Skeletal muscle tissue (tissue), 5 donors: ENCODE results near the gene LCE2D. TPM values are rescaled to one million over a fixed set of nuclear protein-coding genes. Genes with fewer than 3 reads are reported as not detected.
"Not testable (repeated sequence)": the region's sequence is repeated elsewhere in the genome, so short reads cannot be mapped to it uniquely, and the experiment has no call there.

Source experiments
- H3K27ac ChIP-seq: one replicate; pipeline ENCODE4 v1.7.0; 2013; ENCODE audit warnings: mild to moderate bottlenecking, low read depth, low read length, inconsistent platforms
- H3K27me3 ChIP-seq, 3 donors: one replicate each; pipeline ENCODE4 v1.7.0; 2013; ENCODE audit warnings: low read length in 3 of 3; ENCODE audit not compliant: control insufficient read depth in 3 of 3, insufficient read depth in 3 of 3
- H3K36me3 ChIP-seq, 3 donors: one replicate each; pipeline ENCODE4 v1.7.0; 2013; ENCODE audit warnings: low read length in 3 of 3; ENCODE audit not compliant: control insufficient read depth in 3 of 3, insufficient read depth in 3 of 3
- H3K4me1 ChIP-seq, 3 donors: one replicate each; pipeline ENCODE4 v1.7.0; 2013; ENCODE audit warnings: low read length in 3 of 3, mild to moderate bottlenecking in 3 of 3; ENCODE audit not compliant: control insufficient read depth in 3 of 3, insufficient read depth in 3 of 3
- H3K4me3 ChIP-seq, 3 donors: one replicate each; pipeline ENCODE4 v1.7.0; 2013; ENCODE audit warnings: low read length in 3 of 3
- H3K9ac ChIP-seq, 3 donors: one replicate each; pipeline ENCODE4 v1.7.0; 2013; ENCODE audit warnings: low read length in 3 of 3, mild to moderate bottlenecking in 3 of 3, moderate library complexity in 2 of 3, low read depth in 1 of 3
- H3K9me3 ChIP-seq, 3 donors: one replicate each; pipeline ENCODE4 v1.7.0; 2013; ENCODE audit warnings: low read length in 3 of 3; ENCODE audit not compliant: control insufficient read depth in 3 of 3
- small RNA-seq: library from RNA; depleted of rRNA; stranded (forward); fragments of <200 nt; gene quantifications from one replicate; pipeline ENCODE3, GENCODE V24; 2014
- total RNA-seq: library from RNA; depleted of rRNA; stranded (reverse); fragments of >200 nt; gene quantifications from one replicate; pipeline ENCODE4 v1.2.3, GENCODE V29; 2014
- donor health status: Osteomylitis.

LCE2D gene
- total RNA-seq, 1 donor from 2014 or later, result not detected

DNA sequence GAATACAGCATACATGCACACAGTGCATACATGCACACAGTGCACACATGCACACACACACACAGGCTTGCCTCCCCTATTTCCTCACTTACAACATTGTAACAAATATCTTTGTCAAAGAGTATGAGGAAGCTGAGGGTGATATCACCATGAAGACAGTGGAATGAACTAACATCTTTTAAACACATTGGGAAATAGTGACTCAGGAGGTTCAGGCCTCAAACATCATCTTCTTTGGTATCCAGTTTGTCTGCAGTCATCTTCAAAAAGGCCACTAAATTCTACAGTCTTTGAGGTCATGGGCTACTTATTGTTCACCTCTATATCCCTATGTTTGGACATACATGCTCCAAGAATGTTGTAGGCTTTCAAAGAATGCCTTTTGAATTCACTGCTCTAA, 20.7 kb downstream of the LCE2D start:
- no peaks in the 10 kb centered on the region for H3K36me3 ChIP-seq
- H3K27me3 ChIP-seq, result no peaks in the 10 kb centered on the region
- no peak overlapping the region for H3K27ac ChIP-seq
- H3K4me3 ChIP-seq, result no peak overlapping the region
- no peaks in the 10 kb centered on the region for H3K9me3 ChIP-seq
- no peaks in the 10 kb centered on the region for H3K4me1 ChIP-seq
- no peak overlapping the region for H3K9ac ChIP-seq

DNA sequence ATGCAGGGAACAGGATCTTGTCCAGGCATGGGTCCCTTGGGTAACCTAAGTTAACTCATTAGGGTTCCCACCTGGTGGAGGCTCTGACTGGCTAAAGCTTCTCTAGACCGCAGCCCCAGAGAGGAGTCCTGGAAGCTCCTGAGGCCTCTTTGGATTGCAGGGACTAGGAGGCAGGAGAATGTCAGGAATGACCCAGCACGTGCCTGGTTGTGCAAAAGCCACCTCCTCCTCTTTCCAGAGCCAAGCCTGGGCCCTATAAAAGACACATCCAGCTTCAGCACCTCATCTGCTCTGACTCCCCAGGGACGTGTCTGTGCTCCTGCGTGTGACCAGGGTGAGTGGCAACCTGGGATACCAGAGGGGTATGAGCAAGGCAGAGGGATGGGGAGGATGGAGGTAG, 22.6 kb downstream of the LCE2D start, which contains the start of gene LCE2B:
LCE2B (plus strand) TSS at position 301 of the 400 bp plus-strand sequence. CDS start 721 bp downstream, outside the sequence.
- not testable (repeated sequence) for H3K27me3 ChIP-seq, H3K36me3 ChIP-seq, H3K4me1 ChIP-seq, H3K9ac ChIP-seq, H3K9me3 ChIP-seq, H3K27ac ChIP-seq, H3K4me3 ChIP-seq

DNA sequence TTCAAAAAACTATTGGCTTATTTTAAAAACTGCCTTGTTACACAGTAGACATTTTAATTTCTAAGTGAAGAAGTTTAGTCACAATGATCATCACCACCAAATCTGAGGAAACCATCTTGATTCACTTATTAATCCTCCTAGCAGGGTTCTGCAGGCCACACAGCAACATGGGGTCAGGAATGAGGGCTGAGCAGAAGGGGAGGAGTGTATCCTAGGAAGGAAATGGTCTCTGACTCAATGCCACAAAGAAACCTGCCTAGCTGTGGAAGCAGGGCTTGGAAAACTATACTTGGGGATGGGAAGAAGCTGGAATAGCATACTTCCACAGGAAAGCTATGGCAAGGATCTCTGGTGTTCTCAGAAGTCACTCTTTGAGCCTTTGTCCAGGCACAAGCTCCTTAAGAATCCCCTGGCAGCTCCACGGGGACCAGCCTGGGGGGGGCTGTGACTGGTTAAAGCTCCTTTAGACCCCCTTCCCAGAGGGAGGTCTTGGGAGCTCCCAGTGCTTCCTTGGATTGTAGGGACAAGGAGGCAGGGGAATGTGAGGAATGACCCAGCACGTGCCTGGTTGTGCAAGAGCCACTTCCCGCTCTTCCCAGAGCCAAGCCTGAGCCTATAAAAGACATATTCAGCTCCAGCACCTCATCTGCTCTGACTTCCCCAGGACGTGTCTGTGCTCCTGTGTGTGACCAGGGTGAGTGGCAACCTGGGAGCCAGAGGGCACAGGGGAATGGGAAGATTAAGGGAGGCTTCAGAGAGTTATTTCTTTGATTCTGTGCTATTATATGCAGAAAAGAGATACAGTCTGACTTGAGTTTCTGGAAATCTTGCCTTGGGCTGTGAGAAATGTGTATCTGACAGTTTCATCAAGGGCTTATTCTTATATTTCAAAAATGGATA, 34.8 kb downstream of the LCE2D start, which contains the start of gene LCE2A:
LCE2A (plus strand) TSS at position 645 of the 900 bp plus-strand sequence. CDS start 557 bp downstream, outside the sequence.
- no peaks in the 10 kb centered on the region for H3K9me3 ChIP-seq
- H3K36me3 ChIP-seq, result no peaks in the 10 kb centered on the region
- no peak within 1 kb of the TSS for H3K9ac ChIP-seq
- no peaks in the 10 kb centered on the region for H3K27me3 ChIP-seq
- H3K4me3 ChIP-seq, result no peak within 1 kb of the TSS
- H3K27ac ChIP-seq, result no peak within 1 kb of the TSS
- no peaks in the 10 kb centered on the region for H3K4me1 ChIP-seq

DNA sequence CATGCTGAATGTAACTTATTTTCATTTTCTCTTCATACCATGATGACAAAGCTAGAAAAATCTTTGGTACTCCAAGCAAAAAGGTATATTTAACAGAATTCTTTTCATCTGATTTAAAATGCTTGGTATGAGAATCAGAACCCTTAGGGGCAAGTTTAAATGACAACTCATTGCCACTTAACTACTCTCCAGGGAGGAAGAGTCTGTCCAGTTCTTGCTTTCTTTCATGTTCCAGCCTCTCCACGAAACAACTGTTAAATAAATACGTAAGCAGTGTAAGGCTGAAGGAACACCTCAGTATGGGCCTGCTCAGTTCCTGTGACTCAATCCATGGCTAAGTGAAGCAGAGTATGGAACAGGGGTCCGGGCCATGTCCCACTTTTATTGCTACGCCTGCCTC, 36.6 kb downstream of the LCE2D start:
- no peaks in the 10 kb centered on the region for H3K9me3 ChIP-seq
- H3K36me3 ChIP-seq, result no peaks in the 10 kb centered on the region
- no peak overlapping the region for H3K4me3 ChIP-seq
- H3K9ac ChIP-seq, result no peak overlapping the region
- no peak overlapping the region for H3K27ac ChIP-seq
- no peaks in the 10 kb centered on the region for H3K27me3 ChIP-seq
- H3K4me1 ChIP-seq, result no peaks in the 10 kb centered on the region

DNA sequence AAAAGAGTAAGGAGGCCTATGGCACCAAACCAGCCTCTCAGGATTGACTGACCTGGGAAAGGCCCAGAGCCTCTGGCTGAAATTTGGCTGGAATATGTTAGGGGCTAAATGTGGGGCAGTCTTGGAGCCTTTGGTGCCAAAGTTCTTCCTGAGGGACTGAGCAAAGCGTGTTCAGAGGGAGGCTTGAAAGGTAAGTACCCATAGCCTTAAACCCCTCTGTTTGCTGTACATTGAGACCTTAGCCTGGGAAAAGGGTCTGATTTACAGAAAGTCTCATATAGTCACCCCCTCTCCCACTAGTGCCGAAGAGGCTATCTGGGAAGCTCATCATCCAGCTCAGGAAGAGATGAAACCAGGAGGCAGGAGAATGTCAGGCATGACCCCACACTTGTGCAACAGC, 44.7 kb downstream of the LCE2D start, which contains the start of gene LCE4A:
LCE4A (plus strand) TSS at position 301 of the 400 bp plus-strand sequence. CDS start 916 bp downstream, outside the sequence.
- no peak within 1 kb of the TSS for H3K27ac ChIP-seq
- H3K4me3 ChIP-seq, result no peak within 1 kb of the TSS
- peaks cover 0 to 2% (median 0%) of the 10 kb centered on the region in 3 donors for H3K27me3 ChIP-seq
- H3K4me1 ChIP-seq, result no peaks in the 10 kb centered on the region
- no peaks in the 10 kb centered on the region for H3K9me3 ChIP-seq
- H3K9ac ChIP-seq, result no peak within 1 kb of the TSS
- H3K36me3 ChIP-seq, result no peaks in the 10 kb centered on the region

Small RNA genes lying within 50 kb of the gene (small RNA-seq; reads per million reads assigned to genes)
- not detected for gene LCE3A
- gene LCE3B, result not detected

Other genes starting within 250 kb of the LCE2D start
- not detected for gene CRNN, start 249.1 kb upstream of the LCE2D start, total RNA-seq
- gene LCE5A, start 152.6 kb upstream of the LCE2D start, total RNA-seq, result not detected
- gene CRCT1, start 148.9 kb upstream of the LCE2D start, total RNA-seq, result not detected
- not detected for gene LCE3E, start 96.6 kb upstream of the LCE2D start, total RNA-seq
- gene LCE3D, start 82.9 kb upstream of the LCE2D start, total RNA-seq, result not detected
- not detected for gene LCE3C, start 63.1 kb upstream of the LCE2D start, total RNA-seq
- not detected for gene LCE3B, start 49.6 kb upstream of the LCE2D start, total RNA-seq
- gene LCE3A, start 40.3 kb upstream of the LCE2D start, total RNA-seq, result not detected
- not detected for gene LCE2C, start 11.9 kb downstream of the LCE2D start, total RNA-seq
- gene LCE2B, start 22.7 kb downstream of the LCE2D start, total RNA-seq, result not detected
- gene LCE2A, start 35.0 kb downstream of the LCE2D start, total RNA-seq, result not detected
- not detected for gene LCE4A, start 44.8 kb downstream of the LCE2D start, total RNA-seq
- not detected for gene KPRP, start 94.6 kb downstream of the LCE2D start, total RNA-seq
- not detected for gene LCE1F, start 111.8 kb downstream of the LCE2D start, total RNA-seq
- gene LCE1E, start 122.9 kb downstream of the LCE2D start, total RNA-seq, result not detected
- not detected for gene LCE1D, start 133.3 kb downstream of the LCE2D start, total RNA-seq
- not detected for gene LCE1C, start 143.3 kb downstream of the LCE2D start, total RNA-seq
- gene LCE1B, start 148.6 kb downstream of the LCE2D start, total RNA-seq, result not detected
- not detected for gene LCE1A, start 164.1 kb downstream of the LCE2D start, total RNA-seq
- gene LCE6A, start 179.5 kb downstream of the LCE2D start, total RNA-seq, result not detected
- not detected for gene LCE7A, start 196.6 kb downstream of the LCE2D start, total RNA-seq
- not detected for gene SMCP, start 214.9 kb downstream of the LCE2D start, total RNA-seq
- not detected for gene IVL, start 245.2 kb downstream of the LCE2D start, total RNA-seq